ENCODE data around the gene HES5.

Gene HES5

DNA sequence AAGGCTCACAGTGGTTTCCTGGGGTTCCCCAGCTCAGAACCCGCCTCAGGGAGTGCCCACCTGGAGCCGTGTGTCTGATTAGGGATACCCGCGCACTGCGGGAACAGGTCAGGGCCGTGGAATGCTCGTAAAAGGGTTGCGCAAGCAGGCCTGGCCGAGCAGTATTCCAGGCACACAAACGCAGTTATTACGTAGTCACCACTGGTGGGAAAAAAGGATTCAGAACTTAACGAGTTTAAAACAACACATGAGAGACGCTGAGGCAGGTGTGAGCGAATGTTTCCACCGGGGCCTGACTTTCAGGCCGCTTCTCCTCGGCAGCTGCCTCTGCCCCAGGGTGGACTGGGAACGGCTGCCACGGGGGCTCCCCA is 35.8 kb downstream of the HES5 start:
- H3F3A ChIP-seq (ENCODE audit: insufficient read depth), result no peaks in the 10 kb centered on the region
- no peak overlapping the region for H2AFZ ChIP-seq (ENCODE audit: low read depth, low read length, severe bottlenecking)
- no peaks in the 10 kb centered on the region for H3K9me3 ChIP-seq (ENCODE audit: insufficient read depth, low read length)
- no peaks in the 10 kb centered on the region for H3K36me3 ChIP-seq (ENCODE audit: low read length)
- H4K20me1 ChIP-seq (ENCODE audit: low read depth, low read length), result no peaks in the 10 kb centered on the region
- H3K4me2 ChIP-seq (ENCODE audit: low read depth, low read length, poor library complexity, severe bottlenecking), result no peak overlapping the region
- H3K9ac ChIP-seq (ENCODE audit: low read length), result no peak overlapping the region
- H3K9me2 ChIP-seq (replicated peaks; ENCODE audit: insufficient read depth, low read length), result no peaks in the 10 kb centered on the region
- no peaks in the 10 kb centered on the region for H3K27me3 ChIP-seq (ENCODE audit: low read length)
- H3K79me2 ChIP-seq (ENCODE audit: insufficient read depth, low read length), result no peaks in the 10 kb centered on the region
- no peak overlapping the region for H3K4me3 ChIP-seq (ENCODE audit: insufficient read depth, low read length, poor library complexity, severe bottlenecking)
- TF ChIP-seq EZH2phosphoT487 (conservative IDR thresholded peaks at IDR 0.05; ENCODE audit: low read length), result no peak
- TF ChIP-seq, protein P1, sequence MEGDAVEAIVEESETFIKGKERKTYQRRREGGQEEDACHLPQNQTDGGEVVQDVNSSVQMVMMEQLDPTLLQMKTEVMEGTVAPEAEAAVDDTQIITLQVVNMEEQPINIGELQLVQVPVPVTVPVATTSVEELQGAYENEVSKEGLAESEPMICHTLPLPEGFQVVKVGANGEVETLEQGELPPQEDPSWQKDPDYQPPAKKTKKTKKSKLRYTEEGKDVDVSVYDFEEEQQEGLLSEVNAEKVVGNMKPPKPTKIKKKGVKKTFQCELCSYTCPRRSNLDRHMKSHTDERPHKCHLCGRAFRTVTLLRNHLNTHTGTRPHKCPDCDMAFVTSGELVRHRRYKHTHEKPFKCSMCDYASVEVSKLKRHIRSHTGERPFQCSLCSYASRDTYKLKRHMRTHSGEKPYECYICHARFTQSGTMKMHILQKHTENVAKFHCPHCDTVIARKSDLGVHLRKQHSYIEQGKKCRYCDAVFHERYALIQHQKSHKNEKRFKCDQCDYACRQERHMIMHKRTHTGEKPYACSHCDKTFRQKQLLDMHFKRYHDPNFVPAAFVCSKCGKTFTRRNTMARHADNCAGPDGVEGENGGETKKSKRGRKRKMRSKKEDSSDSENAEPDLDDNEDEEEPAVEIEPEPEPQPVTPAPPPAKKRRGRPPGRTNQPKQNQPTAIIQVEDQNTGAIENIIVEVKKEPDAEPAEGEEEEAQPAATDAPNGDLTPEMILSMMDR (IDR thresholded peaks at IDR 0.05; ENCODE audit: insufficient read depth, low read length, poor library complexity, severe bottlenecking), result no peak
- H3K27ac ChIP-seq (ENCODE audit: low read depth, low read length), result no peak overlapping the region

DNA sequence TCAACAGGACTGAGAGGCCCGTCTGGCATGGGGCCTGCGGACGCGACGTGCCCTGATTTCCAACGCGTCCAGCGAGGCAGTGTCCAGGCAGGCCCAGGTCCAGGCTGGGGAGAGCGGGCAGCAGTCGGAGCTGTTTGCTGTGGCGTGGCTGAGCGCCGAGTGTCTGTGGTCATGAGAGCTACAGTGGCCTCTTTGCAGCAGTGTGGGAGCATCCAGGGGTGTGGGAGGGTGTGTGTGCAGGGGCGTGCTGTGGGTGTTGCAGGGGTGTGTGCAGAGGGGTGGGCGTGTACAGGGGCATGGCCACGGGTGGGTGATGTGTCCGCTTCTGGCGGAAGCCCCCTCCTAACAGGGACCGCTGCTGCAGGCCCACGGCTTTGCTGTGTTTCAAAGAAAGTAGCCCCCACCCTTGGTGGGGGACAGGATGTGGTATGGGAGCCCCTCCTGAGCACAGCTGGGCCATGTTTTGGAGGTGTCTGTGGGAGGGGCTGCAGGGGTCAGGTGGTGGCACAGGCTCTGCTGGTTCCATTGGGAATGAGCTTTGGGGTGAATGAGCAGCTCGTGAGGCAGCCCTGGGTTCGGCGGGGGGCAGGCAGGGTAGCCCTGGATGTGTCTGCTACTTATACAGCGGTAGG is 36.3 kb downstream of the HES5 start:
- TF ChIP-seq, protein P1 (IDR thresholded peaks at IDR 0.05; ENCODE audit: insufficient read depth, low read length, poor library complexity, severe bottlenecking), result no peak
- no peak for TF ChIP-seq EZH2phosphoT487 (conservative IDR thresholded peaks at IDR 0.05; ENCODE audit: low read length)
- Histone ChIP-seq H3K79me2 (ENCODE audit: insufficient read depth, low read length) (no peaks in the 10 kb centered on the region), H3K27ac (ENCODE audit: low read depth, low read length) (no peak overlapping the region), H3K4me3 (ENCODE audit: insufficient read depth, low read length, poor library complexity, severe bottlenecking) (no peak overlapping the region), H3K9me2 (replicated peaks; ENCODE audit: insufficient read depth, low read length) (no peaks in the 10 kb centered on the region), H3K36me3 (ENCODE audit: low read length) (no peaks in the 10 kb centered on the region), H3K9me3 (ENCODE audit: insufficient read depth, low read length) (no peaks in the 10 kb centered on the region), H3K4me2 (ENCODE audit: low read depth, low read length, poor library complexity, severe bottlenecking) (no peak overlapping the region), H3K9ac (ENCODE audit: low read length) (no peak overlapping the region), H3F3A (ENCODE audit: insufficient read depth) (no peaks in the 10 kb centered on the region), H4K20me1 (ENCODE audit: low read depth, low read length) (no peaks in the 10 kb centered on the region), H3K27me3 (ENCODE audit: low read length) (no peaks in the 10 kb centered on the region), H2AFZ (ENCODE audit: low read depth, low read length, severe bottlenecking) (no peak overlapping the region)

DNA sequence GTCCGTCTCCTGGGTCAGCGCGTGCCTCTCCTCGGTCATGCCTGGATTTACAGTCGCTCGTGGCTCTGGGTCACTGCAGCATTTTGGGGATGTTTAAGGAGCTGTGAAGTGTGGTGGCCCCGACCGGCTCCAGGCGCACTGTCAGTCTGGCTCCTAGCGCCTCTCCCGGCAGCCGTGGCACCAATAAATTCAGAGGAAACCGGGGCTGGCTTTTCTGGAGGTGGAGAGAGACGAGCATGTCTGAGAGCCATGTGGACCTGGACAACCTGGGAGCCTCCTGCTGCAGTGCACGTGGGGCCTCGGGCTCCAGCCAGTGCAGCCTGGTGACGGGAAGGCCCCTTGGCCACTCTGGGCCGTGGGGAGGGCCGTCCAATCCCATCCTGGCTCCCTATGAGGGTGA is 36.8 kb downstream of the HES5 start:
- no peak overlapping the region for H3K4me2 ChIP-seq (ENCODE audit: low read depth, low read length, poor library complexity, severe bottlenecking)
- H3F3A ChIP-seq (ENCODE audit: insufficient read depth), result no peaks in the 10 kb centered on the region
- H3K27ac ChIP-seq (ENCODE audit: low read depth, low read length), result no peak overlapping the region
- no peak overlapping the region for H3K9ac ChIP-seq (ENCODE audit: low read length)
- H3K36me3 ChIP-seq (ENCODE audit: low read length), result no peaks in the 10 kb centered on the region
- TF ChIP-seq, protein P1 (IDR thresholded peaks at IDR 0.05; ENCODE audit: insufficient read depth, low read length, poor library complexity, severe bottlenecking), result no peak
- TF ChIP-seq EZH2phosphoT487 (conservative IDR thresholded peaks at IDR 0.05; ENCODE audit: low read length), result no peak
- H4K20me1 ChIP-seq (ENCODE audit: low read depth, low read length), result no peaks in the 10 kb centered on the region
- no peaks in the 10 kb centered on the region for H3K27me3 ChIP-seq (ENCODE audit: low read length)
- no peaks in the 10 kb centered on the region for H3K9me2 ChIP-seq (replicated peaks; ENCODE audit: insufficient read depth, low read length)
- H3K79me2 ChIP-seq (ENCODE audit: insufficient read depth, low read length), result no peaks in the 10 kb centered on the region
- H2AFZ ChIP-seq (ENCODE audit: low read depth, low read length, severe bottlenecking), result no peak overlapping the region
- H3K9me3 ChIP-seq (ENCODE audit: insufficient read depth, low read length), result no peaks in the 10 kb centered on the region
- no peak overlapping the region for H3K4me3 ChIP-seq (ENCODE audit: insufficient read depth, low read length, poor library complexity, severe bottlenecking)

Measured in SU-DHL-6 (cell line).